NB4 (cell line): ENCODE results near the gene STAB1.

Experiments
- DNase-seq: peaks from one replicate; pipeline ENCODE4 v3.0.0; 2010; ENCODE audit warnings: low read depth
- H3K4me3 ChIP-seq: one replicate; pipeline ENCODE4 v1.5.1; 2011; ENCODE audit warnings: mild to moderate bottlenecking, low read depth, low read length, moderate library complexity
- CTCF ChIP-seq: IDR thresholded peaks from one replicate; pipeline ENCODE4 v1.5.1; 2012; ENCODE audit warnings: low read depth, low read length
- MYC ChIP-seq: IDR thresholded peaks from 2 replicates; pipeline ENCODE4 v1.6.1; 2011; ENCODE audit warnings: low read depth, low read length
- POLR2A ChIP-seq: IDR thresholded peaks from 2 replicates; pipeline ENCODE4 v1.6.1; 2011; ENCODE audit warnings: mild to moderate bottlenecking; ENCODE audit not compliant: insufficient read length; ENCODE audit errors: extremely low read depth
- TF ChIP-seq, protein P1 (sequence below): IDR thresholded peaks from 2 replicates; pipeline ENCODE4 v1.6.1; 2011; ENCODE audit warnings: low read depth, low read length

Gene STAB1

DNA sequence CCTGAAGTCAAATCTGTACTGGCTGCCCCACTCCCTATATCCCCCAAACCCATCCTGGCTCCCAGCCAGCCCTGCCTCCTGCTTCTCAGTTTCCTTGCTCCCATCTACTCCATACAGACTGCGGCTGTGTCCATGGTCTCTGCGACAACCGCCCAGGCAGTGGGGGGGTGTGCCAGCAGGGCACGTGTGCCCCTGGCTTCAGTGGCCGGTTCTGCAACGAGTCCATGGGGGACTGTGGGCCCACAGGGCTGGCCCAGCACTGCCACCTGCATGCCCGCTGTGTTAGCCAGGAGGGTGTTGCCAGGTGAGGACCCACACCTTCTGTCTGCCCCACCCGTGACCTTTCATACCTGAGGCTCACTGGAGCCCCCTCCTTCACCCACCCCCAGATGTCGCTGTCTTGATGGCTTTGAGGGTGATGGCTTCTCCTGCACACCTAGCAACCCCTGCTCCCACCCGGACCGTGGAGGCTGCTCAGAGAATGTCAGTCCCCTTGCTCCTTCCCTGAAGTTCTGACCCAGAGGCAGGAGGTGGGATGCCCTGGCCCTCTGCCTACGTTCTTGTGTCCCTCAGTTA lies 14.7 kb downstream of the STAB1 start:
- TF ChIP-seq MYC = no peak
- no peak for DNase-seq
- H3K4me3 ChIP-seq = no peak overlapping the region

- DNase-seq = no peak
- TF ChIP-seq POLR2A (no peak), CTCF (no peak), MYC (no peak)
- TF ChIP-seq, protein P1, sequence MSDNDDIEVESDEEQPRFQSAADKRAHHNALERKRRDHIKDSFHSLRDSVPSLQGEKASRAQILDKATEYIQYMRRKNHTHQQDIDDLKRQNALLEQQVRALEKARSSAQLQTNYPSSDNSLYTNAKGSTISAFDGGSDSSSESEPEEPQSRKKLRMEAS = no peak
- H3K4me3 ChIP-seq = no peak overlapping the region
These were observed 16.4 kb downstream of the STAB1 start for GRCh38 chr3:52511509-52511908.

DNA sequence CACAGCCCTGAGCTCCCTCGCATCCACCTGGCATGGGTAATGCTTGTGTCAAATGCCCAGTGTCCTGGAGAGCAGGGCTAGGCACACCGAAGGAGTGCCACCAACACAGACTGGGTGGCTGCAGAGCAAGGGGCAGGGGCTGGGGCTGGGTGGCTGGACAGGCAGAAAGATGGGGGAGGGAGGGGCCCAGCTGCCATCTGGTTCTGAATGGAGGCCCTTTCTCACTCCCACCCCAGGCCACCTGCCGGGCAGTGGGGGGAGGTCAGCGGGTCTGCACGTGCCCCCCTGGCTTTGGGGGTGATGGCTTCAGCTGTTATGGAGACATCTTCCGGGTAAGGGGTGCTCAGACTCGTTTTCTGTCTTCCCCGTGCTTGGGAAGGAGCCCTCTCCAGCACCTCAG lies 17.0 kb downstream of the STAB1 start:
- no peak overlapping the region for H3K4me3 ChIP-seq
- TF ChIP-seq, protein P1 = no peak
- no peak for TF ChIP-seq POLR2A
- no peak for TF ChIP-seq MYC
- TF ChIP-seq CTCF = no peak
- DNase-seq = no peak

- H3K4me3 ChIP-seq = no peak overlapping the region
- TF ChIP-seq POLR2A (no peak), CTCF (no peak), MYC (no peak)
- TF ChIP-seq, protein P1 = no peak
- no peak for DNase-seq
These were observed 17.6 kb downstream of the STAB1 start for GRCh38 chr3:52512727-52513126.

GRCh38 chr3:52513281-52513680 lies 18.1 kb downstream of the STAB1 start:
- H3K4me3 ChIP-seq = no peak overlapping the region
- no peak for TF ChIP-seq POLR2A
- TF ChIP-seq CTCF = no peak
- TF ChIP-seq, protein P1 = no peak
- no peak for TF ChIP-seq MYC
- DNase-seq = no peak

- TF ChIP-seq CTCF = no peak
- no peak for DNase-seq
These were observed 19.4 kb downstream of the STAB1 start for GRCh38 chr3:52514576-52514975.

More at GRCh38 chr3:52514576-52514975, 19.4 kb downstream of the STAB1 start:
- no peak overlapping the region for H3K4me3 ChIP-seq
